ENCODE results near the gene GNG14. TPM values are rescaled to one million over a fixed set of nuclear protein-coding genes. Genes with fewer than 3 reads are reported as not detected.
"Not testable (repeated sequence)": the region's sequence is repeated elsewhere in the genome, so short reads cannot be mapped to it uniquely, and the experiment has no call there.

The GNG14 gene
- total RNA-seq, 1 donor = not detected

DNA sequence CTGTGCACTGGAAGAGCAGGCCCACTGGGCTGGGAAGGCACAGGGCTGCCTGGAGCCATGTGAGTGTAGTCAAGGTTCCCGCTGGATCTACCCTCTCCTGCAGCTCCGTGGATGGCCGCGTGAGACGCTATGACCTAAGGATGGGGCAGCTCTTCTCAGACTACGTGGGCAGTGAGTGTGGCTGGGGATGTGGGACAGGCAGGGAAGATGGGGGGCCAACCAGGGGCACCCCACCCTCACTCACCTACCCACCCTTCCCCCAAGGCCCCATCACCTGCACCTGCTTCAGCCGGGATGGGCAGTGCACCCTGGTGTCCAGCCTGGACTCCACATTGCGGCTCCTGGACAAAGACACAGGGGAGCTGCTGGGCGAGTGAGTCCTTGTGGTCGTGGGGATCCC lies 15.1 kb upstream of the GNG14 start:
- no peak overlapping the region for H3K4me3 ChIP-seq (ENCODE audit: low read depth, low read length)
- TF ChIP-seq, protein P1, sequence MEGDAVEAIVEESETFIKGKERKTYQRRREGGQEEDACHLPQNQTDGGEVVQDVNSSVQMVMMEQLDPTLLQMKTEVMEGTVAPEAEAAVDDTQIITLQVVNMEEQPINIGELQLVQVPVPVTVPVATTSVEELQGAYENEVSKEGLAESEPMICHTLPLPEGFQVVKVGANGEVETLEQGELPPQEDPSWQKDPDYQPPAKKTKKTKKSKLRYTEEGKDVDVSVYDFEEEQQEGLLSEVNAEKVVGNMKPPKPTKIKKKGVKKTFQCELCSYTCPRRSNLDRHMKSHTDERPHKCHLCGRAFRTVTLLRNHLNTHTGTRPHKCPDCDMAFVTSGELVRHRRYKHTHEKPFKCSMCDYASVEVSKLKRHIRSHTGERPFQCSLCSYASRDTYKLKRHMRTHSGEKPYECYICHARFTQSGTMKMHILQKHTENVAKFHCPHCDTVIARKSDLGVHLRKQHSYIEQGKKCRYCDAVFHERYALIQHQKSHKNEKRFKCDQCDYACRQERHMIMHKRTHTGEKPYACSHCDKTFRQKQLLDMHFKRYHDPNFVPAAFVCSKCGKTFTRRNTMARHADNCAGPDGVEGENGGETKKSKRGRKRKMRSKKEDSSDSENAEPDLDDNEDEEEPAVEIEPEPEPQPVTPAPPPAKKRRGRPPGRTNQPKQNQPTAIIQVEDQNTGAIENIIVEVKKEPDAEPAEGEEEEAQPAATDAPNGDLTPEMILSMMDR (IDR thresholded peaks at IDR 0.05; ENCODE audit: insufficient read depth, low read length) = no peak
- DNase-seq (ENCODE audit: low read depth) = no peak

DNA sequence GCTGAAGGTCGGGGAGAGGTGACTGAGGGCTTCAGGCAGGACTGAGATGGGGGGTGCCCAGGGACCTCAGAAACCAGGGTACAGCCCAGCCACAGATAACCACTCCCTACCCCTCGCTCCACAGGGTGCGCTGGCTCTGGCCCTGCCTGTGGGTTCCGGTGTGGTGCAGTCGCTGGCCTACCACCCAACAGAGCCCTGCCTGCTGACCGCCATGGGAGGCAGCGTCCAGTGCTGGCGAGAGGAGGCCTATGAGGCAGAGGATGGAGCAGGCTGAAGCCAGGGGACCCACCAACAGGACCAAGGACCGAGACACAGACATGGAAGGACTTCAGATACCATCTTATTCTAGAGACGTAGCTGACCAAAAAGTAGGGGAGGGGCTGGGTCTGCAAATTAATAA lies 12.4 kb upstream of the GNG14 start:
- H3K4me3 ChIP-seq (ENCODE audit: low read depth, low read length) = no peak overlapping the region
- TF ChIP-seq, protein P1 (IDR thresholded peaks at IDR 0.05; ENCODE audit: insufficient read depth, low read length) = no peak
- no peak for DNase-seq (ENCODE audit: low read depth)

GRCh38 chr19:12675940-12676339 lies 11.9 kb upstream of the GNG14 start:
- H3K4me3 ChIP-seq (ENCODE audit: low read depth, low read length) = no peak overlapping the region
- TF ChIP-seq, protein P1 (IDR thresholded peaks at IDR 0.05; ENCODE audit: insufficient read depth, low read length) = no peak
- DNase-seq (ENCODE audit: low read depth) = no peak

GRCh38 chr19:12676384-12676792 lies 11.4 kb upstream of the GNG14 start:
- DNase-seq (ENCODE audit: low read depth) = peak; percentile 71
- TF ChIP-seq, protein P1 (IDR thresholded peaks at IDR 0.05; ENCODE audit: insufficient read depth, low read length) = peak; percentile 93
- H3K4me3 ChIP-seq (ENCODE audit: low read depth, low read length) = no peak overlapping the region

DNA sequence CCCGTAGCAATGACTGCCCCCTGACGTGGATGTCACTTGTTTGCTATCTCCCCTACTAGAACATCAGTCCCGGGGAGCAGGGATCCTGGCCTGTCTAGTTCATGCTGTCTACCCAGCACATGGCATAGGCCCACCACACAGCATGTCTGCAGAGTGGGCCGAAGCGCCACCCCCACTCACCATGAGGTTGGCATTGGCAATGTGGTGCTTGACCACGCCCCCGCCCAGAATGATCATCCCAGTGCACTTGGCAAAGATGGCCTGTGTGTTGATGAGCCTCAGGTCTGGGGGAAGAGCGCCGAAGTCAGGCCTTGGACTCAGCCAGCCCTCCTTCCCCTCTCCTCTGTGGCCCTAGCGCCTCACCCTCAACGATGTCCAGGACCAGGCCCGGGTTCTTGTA lies 10.9 kb upstream of the GNG14 start:
- TF ChIP-seq, protein P1 (IDR thresholded peaks at IDR 0.05; ENCODE audit: insufficient read depth, low read length) = no peak

GRCh38 chr19:12678039-12678438 lies 9.8 kb upstream of the GNG14 start:
- DNase-seq (ENCODE audit: low read depth); H3K4me3 ChIP-seq (ENCODE audit: low read depth, low read length): not testable (repeated sequence)

More for the DNA sequence above, 10.9 kb upstream of the GNG14 start:
- H3K4me3 ChIP-seq (ENCODE audit: low read depth, low read length) = no peak overlapping the region
- no peak for DNase-seq (ENCODE audit: low read depth)

DNA sequence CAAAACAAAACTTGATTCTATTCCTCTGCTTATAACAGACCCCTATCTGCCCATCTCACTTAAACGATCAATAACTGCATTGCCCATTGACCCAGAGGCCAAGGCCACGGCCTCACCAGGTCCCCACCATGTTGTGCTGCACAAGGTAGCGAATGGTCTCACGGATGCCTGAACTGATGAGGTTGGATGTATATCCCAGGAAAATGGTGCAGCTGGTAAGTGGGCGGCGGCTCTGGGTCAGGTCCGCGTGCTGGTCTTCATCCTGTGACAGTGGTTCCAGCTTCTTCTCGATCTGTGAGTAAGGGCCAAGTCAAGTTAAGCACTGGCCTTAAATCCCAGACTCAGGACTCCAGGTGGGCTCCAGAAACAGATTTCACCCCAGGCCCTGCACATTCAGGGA lies 7.8 kb upstream of the GNG14 start:
- no peak overlapping the region for H3K4me3 ChIP-seq (ENCODE audit: low read depth, low read length)
- TF ChIP-seq, protein P1 (IDR thresholded peaks at IDR 0.05; ENCODE audit: insufficient read depth, low read length) = no peak
- DNase-seq (ENCODE audit: low read depth) = no peak
